ENCODE results near the gene CAST.
A peak's percentile ranks its signal among the peaks of the same experiment; 100 is the strongest.

The CAST gene

GRCh38 chr5:96668725-96669124, 6.5 kb downstream of the CAST start:
- DNase-seq: no peak

- DNase-seq: no peak
Observed at GRCh38 chr5:96669909-96670308, 7.7 kb downstream of the CAST start.

GRCh38 chr5:96671441-96671840, 9.3 kb downstream of the CAST start:
- no peak for DNase-seq

- DNase-seq: no peak
Observed at GRCh38 chr5:96673127-96673526, 11.0 kb downstream of the CAST start.

GRCh38 chr5:96675882-96676281, 13.7 kb downstream of the CAST start:
- no peak for DNase-seq

GRCh38 chr5:96677496-96677895, 15.3 kb downstream of the CAST start:
- DNase-seq: no peak

- no peak for DNase-seq
Observed at GRCh38 chr5:96679293-96679692, 17.1 kb downstream of the CAST start.

- DNase-seq: no peak
Observed at GRCh38 chr5:96680759-96681470, 18.7 kb downstream of the CAST start.

GRCh38 chr5:96683392-96683791, 21.2 kb downstream of the CAST start:
- no peak for DNase-seq

- DNase-seq: no peak
Observed at GRCh38 chr5:96683810-96684209, 21.6 kb downstream of the CAST start.

- no peak for DNase-seq
Observed at GRCh38 chr5:96687080-96687479, 24.9 kb downstream of the CAST start.

GRCh38 chr5:96687812-96688453, 25.8 kb downstream of the CAST start:
- DNase-seq: no peak

GRCh38 chr5:96690861-96691260, 28.7 kb downstream of the CAST start:
- no peak for DNase-seq

- DNase-seq: no peak
Observed at GRCh38 chr5:96691503-96692303, 29.5 kb downstream of the CAST start.

GRCh38 chr5:96692441-96692840, 30.3 kb downstream of the CAST start:
- DNase-seq: no peak

- no peak for DNase-seq
Observed at GRCh38 chr5:96699186-96699820, 37.1 kb downstream of the CAST start.

- DNase-seq: peak; percentile 87
Observed at GRCh38 chr5:96702503-96703383, 40.6 kb downstream of the CAST start.

- no peak for DNase-seq
Observed at GRCh38 chr5:96703384-96703920, 41.3 kb downstream of the CAST start.

GRCh38 chr5:96703995-96704394, 41.8 kb downstream of the CAST start:
- DNase-seq: no peak

GRCh38 chr5:96706433-96707111, 44.4 kb downstream of the CAST start:
- no peak for DNase-seq

GRCh38 chr5:96708600-96708999, 46.4 kb downstream of the CAST start:
- no peak for DNase-seq

Measured in right kidney (tissue), 1 donor.